Measurements from ENCODE around the gene TUSC1.

DNA sequence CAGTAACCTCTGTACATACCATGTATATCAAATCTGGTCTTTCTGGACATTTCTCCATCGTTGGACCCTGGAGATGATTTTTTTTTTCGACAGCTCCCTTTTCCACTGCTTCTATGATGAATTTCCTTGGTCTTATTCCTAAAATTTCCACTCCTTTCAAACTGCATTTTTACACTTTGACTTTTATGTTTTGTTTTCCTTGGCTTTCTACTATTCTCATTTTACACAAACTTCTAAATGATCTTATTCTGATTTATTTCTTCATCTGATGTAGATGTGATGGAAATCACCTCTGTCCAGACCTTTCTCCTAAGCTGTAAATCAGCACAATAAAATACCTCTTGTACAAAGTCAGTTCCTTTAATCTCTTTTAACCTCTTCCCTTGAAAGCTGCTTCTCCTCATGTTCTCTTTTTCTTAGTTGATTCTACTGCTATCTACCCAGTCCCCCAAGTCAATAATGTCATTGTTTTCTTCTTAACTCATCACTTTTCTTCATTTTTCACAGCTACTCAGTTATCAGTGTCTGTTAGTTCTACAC lies 48.7 kb upstream of the TUSC1 start:
- no peak for TF ChIP-seq CBX2 (IDR thresholded peaks at IDR 0.05; ENCODE audit: low read depth, low read length)
- TF ChIP-seq CBX2 (CRISPR knock-in tag; IDR thresholded peaks at IDR 0.05; ENCODE audit: low read depth) = no peak
- no peak for TF ChIP-seq TAF1 (CRISPR knock-in tag; IDR thresholded peaks at IDR 0.05)
- no peak for TF ChIP-seq RELA (CRISPR knock-in tag; IDR thresholded peaks at IDR 0.05)
- no peak for TF ChIP-seq SETDB1 (CRISPR knock-in tag; IDR thresholded peaks at IDR 0.05; ENCODE audit: borderline replicate concordance)
- no peak for TF ChIP-seq ZNF660 (CRISPR knock-in tag; IDR thresholded peaks at IDR 0.05; ENCODE audit: borderline replicate concordance, low read depth)
- TF ChIP-seq KAT7 (CRISPR knock-in tag; IDR thresholded peaks at IDR 0.05; ENCODE audit: borderline replicate concordance) = no peak
- no peak for TF ChIP-seq SMAD3 (CRISPR knock-in tag; IDR thresholded peaks at IDR 0.05)
- no peak for TF ChIP-seq ATRX (CRISPR knock-in tag; IDR thresholded peaks at IDR 0.05; ENCODE audit: borderline replicate concordance)
- no peak for TF ChIP-seq KLF16 (CRISPR knock-in tag; IDR thresholded peaks at IDR 0.05)
- no peak for TF ChIP-seq ZNF230 (CRISPR knock-in tag; IDR thresholded peaks at IDR 0.05)
- no peak for TF ChIP-seq BRCA1 (CRISPR knock-in tag; IDR thresholded peaks at IDR 0.05)
- no peak for TF ChIP-seq SNAPC5 (CRISPR knock-in tag; IDR thresholded peaks at IDR 0.05; ENCODE audit: borderline replicate concordance)
